NAMALWA (cell line): Measurements from ENCODE around the gene HOXA3.

Source experiments
- DNase-seq: peaks from one replicate; pipeline ENCODE4 v3.0.0-alpha.2; 2015; ENCODE audit warnings: low spot score

HOXA3 gene

GRCh38 chr7:27128776-27129728 lies 23.3 kb downstream of the HOXA3 start:
- no peak for DNase-seq

DNA sequence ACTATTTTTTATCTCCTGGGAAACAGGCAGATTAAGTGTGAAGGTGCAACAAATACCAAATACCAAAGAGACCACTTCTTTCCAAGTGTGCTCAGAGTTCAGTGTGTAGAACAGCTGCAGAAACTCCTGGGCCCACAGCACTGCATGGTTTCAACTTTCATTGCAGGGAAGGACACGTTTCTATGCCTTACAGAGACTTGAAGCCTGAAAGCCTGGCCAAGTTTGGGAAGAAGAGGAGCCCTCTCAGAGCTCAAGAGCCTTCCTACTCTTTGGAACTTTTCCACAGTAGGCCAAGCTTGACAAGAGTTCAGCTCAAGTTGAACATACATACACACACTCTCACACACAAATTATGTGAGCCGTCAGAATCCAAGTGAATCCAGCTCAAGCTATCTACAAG lies 24.3 kb downstream of the HOXA3 start:
- no peak for DNase-seq

DNA sequence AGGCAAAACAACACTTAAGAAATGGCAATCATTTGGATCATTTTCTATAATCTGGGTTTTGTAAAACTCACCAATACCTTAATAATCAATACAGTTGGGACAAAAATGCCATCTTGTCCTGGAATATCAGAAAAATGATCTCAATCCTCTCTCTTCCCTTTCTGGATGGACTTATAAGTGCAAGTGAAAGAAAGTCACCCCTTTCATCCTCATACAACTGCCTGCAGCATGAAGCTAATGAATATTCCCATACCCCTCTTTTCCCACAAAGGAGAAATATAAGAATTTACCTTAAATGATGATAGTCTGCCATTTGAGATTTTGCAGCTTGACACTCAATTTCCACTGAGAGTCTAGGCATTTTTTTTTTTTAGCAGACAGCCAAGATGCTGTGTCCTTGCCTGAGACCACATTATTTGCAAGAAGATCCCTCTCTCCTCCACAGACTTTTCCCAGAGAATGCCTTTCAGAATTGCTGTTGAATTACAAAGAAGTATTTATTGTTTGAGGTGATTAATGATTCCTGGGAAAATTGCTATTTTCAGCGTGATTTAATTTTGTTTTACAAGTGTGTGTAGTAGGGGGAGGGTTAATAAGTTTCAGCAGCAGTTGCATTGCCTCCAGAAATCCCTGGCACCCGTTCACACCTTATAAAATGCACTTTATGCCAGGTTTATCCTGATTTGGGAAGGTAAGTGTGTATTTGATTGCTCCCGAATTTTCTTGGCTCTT lies 25.6 kb downstream of the HOXA3 start:
- no peak for DNase-seq

GRCh38 chr7:27125986-27126394 lies 26.4 kb downstream of the HOXA3 start:
- no peak for DNase-seq

GRCh38 chr7:27124902-27125689 lies 27.3 kb downstream of the HOXA3 start:
- no peak for DNase-seq

DNA sequence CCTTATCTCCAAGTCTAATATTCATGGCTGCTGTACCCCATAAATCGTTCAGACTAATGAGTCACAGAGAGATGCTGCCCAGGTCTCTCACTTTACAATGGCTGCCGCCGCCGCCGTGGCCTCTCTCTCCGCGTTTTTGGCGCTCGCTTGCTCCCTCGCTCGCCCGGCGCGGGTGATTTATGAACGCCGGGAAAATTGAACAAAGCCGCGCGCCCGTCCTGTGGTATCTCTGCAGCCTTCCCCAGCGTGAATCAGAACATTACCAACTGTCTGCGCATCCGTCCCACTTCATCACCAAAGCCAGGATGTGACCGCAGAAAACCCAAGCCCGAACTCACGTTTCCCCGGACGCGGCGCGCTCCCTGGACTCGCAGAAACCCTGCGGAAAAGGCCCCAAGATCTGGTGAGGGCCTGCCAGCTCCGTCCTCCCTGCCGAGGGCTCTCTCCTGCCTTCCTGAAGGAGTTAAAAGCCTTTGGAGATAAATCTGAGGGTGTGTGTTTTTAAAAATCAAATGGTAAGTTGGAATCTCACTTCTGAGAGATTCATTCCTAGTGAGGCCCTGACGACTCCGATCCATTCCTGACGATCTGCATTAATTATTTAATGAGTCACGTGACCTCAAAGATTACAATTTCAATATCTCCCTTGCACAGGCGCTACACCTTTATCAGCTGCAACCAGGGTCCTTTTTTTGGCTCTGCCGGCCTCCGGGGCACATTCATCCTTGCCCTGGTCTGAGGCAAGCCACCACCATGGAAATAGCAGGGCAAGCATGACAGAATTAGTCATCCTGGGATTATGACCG lies 28.1 kb downstream of the HOXA3 start:
- no peak for DNase-seq

DNA sequence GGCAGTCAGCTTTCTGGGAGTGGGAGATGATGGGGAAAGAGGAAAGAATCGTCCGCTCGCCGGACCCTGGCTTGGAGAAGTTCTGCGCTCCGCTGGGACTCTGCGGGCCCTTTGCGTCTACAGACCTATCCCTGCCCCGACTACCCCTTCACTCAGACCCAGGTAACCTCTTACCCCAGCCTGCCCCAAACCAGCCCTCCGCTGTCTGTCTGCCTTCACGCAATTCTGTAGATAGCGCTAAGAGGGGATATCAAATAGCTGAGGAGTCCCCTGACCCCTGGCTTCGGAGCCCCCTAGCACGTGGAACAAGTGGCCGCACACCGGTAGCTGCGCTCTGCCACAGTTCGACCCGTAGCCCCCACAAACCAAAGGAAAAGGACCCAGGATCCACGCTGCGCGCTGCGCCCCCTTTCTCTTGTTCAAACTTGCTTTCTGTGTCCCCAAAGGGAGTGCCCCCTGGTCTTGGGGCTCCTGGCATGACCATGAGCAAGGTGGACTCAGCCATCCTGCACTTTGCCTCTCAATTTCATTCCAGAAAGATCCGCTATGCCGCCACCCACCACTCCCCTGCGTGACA lies 28.8 kb downstream of the HOXA3 start:
- no peak for DNase-seq

DNA sequence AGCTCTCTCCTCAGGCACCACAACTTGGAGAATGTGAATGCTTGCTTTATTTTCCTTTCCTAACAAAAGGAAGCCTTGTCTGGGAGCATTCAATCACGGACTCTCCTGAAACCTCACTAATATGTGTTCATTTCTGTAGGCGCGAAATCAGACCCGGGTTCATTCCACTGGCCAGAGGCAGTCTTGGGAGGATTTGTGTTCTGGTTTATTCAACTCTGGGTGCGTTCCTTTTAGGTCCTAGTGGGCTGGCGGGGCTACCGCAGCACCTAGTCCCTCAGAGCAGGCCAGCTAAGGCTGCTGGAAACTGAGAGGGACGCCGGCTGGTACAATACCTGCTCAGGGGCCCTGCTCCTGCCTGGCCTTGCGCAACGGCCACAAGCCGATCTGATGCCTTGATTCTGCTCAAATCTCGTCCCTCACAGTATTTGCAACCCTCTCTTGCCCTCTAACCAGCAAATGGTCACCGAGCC lies 29.3 kb downstream of the HOXA3 start:
- DNase-seq = no peak

GRCh38 chr7:27122077-27122910 lies 30.1 kb downstream of the HOXA3 start:
- no peak for DNase-seq

DNA sequence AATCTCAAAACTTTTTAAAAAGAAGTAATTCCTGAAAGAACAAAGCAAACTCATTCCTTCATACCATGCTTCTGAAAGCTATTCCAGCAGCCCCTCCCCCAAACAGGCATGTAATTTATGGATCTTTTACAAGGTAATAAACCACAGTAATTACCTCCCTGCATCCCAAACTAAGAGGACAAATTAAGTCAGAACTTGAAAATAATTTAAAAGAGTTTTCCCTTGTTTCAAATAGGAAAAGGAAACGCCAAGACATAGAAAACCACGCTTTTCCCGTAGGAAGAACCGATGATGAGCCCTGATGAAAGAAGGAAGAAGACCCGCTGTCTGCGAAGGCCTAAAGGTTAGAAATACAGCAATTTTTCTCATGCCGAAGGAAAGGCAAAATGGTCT lies 30.7 kb downstream of the HOXA3 start:
- DNase-seq = no peak

GRCh38 chr7:27119412-27119911 lies 32.9 kb downstream of the HOXA3 start:
- no peak for DNase-seq

DNA sequence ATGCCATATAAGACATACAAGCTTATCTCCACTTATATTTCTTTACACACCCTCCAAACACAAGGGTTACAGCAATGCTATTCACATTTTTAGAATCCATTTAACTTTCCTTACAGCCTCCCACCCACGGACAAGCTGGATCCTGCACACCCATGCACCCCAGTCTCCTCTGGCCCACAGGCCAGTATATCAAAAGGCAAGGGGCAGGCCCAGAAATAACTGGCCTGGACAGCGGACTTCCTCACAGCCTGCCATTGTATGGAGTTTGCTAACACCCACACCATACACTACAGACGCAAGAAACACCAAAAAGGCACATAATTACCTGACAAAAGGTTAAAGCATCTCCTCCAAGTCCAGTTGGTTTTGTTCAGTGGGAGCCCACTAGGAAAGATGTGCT lies 33.8 kb downstream of the HOXA3 start:
- no peak for DNase-seq

GRCh38 chr7:27117887-27118491 lies 34.4 kb downstream of the HOXA3 start:
- no peak for DNase-seq

DNA sequence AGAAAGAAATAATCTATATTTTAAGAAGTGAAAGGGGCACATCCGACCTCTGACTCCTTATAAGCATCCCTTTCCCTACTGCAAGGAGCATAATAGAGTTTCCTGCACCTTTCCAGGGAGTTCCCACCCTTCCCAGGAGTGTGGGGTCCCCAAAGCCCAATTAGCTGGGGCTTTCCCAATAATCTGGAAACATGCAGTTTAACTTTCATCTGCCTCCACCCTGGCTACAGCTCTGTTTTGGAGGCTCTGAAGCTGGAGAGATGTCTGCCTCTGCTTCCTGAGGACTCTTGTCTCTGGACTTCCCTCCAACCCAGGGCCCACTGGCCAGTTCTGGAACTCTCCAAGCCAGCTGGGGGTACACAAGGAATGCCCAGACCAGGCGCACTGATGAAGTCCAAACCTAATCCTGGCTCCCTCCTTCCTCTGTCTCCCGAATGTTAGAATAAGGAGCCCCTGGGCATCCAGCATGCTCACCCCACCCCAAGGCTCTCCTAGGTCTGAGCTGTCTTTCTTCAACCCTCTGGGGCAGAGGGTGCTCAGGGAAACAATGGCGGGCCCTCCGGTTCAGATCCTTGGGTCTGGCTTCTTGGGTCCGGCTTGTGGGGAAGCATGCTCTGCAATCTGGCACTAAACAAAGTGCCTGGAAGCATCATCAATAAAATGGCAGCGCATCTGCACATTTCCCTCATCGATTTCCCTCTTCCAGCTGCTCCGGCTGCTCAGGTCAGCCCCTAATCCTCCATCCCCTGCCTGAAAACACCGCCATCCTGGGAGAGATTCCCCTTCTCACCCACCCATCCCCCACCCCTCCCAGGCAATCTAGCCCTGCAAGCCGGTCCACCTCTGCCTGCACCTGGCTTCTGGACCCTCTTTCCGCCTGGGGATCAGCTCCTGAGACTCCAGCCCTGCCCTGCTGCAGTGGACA lies 35.2 kb downstream of the HOXA3 start:
- DNase-seq = no peak

DNA sequence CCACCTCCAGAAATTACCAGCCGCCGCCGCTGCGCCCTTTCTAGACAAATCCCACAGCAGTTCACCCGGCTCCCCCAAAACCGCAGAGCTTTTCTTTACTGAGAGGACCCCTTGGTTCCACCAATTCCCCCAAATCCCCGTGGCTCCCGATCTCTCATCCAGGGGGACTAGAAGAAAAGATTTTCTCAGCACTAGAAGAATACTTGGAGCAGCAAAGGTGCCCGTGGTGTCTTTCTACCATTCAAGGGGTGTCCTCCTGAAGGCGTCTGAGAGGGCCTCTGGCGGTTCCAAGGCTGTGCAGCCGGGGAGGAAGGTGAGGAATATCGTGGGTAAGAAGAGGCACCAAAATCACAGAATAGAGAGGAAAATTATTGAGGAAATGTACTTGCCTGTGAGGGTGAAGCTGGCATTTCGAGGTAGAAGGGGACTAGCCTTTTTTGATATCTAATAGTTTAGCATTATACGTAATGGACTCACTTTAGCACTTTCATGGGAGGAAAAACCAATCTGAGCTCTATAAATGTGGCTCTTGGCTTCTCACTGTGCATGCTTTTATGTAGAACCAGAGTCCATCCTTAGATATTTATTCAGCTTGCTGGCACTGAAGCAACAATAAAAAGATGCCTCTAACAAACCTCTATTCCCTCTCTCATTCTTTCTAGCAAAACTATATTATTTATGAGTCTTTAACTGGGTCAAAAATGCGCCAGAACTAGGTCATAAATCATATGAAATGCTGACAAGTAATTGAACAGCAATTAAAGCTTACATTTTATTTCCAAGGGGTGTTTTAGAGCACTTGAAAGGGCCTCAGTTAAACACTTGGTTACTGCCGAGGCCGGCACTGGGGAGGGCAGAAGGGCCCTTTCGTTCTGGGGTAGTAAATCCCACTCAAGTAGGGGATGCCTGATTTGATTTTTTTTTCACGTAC lies 36.1 kb downstream of the HOXA3 start:
- DNase-seq = no peak

- no peak for DNase-seq
These were observed 37.0 kb downstream of the HOXA3 start for GRCh38 chr7:27115221-27116026.

DNA sequence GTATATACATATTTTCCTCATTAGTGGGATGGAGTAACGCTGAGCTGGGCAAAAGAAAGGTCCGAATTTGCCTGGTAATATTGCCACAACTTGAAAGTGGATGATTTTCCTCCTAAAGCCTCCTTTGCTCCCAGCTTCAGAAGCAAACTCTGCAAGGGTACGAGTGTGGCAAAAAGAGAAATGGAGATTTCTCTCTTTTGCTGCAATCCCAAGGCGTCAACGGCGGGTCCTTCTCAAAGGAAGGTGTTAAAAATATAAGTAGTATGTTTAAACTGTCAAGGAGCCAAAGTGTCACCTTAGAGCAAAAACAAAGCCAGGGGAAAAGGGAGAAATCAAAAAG lies 37.5 kb downstream of the HOXA3 start:
- no peak for DNase-seq
